ENCODE results near the gene SAA4.

- TF ChIP-seq EZH2phosphoT487 (IDR thresholded peaks at IDR 0.05; ENCODE audit: unreplicated experiment), result no peak
- no peak for TF ChIP-seq CTCF (conservative IDR thresholded peaks at IDR 0.05; ENCODE audit: low read depth in 2 of 2)
- no peak for TF ChIP-seq JUNB (IDR thresholded peaks at IDR 0.05; ENCODE audit: unreplicated experiment)
- no peak for TF ChIP-seq POLR2AphosphoS5 (IDR thresholded peaks at IDR 0.05; ENCODE audit: low read depth)
- TF ChIP-seq EZH2 (IDR thresholded peaks at IDR 0.05; ENCODE audit: low read depth, unreplicated experiment), result no peak
These were observed 10.7 kb downstream of the SAA4 start for GRCh38 chr11:18225913-18226312.

Measured in GM23338 (cell line).